ENCODE data around the gene OBSCN.

Gene OBSCN

GRCh38 chr1:228207851-228208821, at the start of gene OBSCN:
TSS of gene OBSCN (plus strand) at chr1:228208044. CDS start at chr1:228211784, 3,740 bp downstream.
- Mint-ChIP-seq H3K4me3 (no peak within 1 kb of the TSS), H3K36me3 (no peaks in the 10 kb centered on the region), H3K9me3 (ENCODE audit: low read depth) (no peaks in the 10 kb centered on the region), H3K27me3 (peaks cover 10% of the 10 kb centered on the region), H3K4me1 (ENCODE audit: low read depth) (no peaks in the 10 kb centered on the region), H3K27ac (no peak within 1 kb of the TSS)

DNA sequence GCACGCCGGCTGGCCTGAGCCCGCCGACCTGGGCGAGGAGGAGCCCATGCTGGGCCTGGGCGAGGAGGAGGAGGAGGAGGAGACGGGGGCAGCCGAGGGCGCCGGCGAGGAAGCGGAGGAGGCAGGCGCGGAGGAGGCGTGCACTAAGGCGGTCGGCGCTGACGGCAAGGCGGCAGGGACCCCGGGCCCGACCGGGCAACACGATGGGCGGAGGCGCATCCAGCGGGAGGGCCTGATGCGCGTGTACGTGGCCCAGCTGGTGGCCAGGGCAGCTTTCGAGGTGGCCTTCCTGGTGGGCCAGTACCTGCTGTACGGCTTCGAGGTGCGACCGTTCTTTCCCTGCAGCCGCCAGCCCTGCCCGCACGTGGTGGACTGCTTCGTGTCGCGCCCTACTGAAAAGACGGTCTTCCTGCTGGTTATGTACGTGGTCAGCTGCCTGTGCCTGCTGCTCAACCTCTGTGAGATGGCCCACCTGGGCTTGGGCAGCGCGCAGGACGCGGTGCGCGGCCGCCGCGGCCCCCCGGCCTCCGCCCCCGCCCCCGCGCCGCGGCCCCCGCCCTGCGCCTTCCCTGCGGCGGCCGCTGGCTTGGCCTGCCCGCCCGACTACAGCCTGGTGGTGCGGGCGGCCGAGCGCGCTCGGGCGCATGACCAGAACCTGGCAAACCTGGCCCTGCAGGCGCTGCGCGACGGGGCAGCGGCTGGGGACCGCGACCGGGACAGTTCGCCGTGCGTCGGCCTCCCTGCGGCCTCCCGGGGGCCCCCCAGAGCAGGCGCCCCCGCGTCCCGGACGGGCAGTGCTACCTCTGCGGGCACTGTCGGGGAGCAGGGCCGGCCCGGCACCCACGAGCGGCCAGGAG, 49.5 kb upstream of the OBSCN start:
- H3K27ac Mint-ChIP-seq: no peak overlapping the region
- no peaks in the 10 kb centered on the region for H3K27me3 Mint-ChIP-seq
- no peaks in the 10 kb centered on the region for H3K36me3 Mint-ChIP-seq
- H3K4me1 Mint-ChIP-seq (ENCODE audit: low read depth): peaks cover 53% of the 10 kb centered on the region
- no peaks in the 10 kb centered on the region for H3K9me3 Mint-ChIP-seq (ENCODE audit: low read depth)
- no peak overlapping the region for H3K4me3 Mint-ChIP-seq

GRCh38 chr1:228159008-228159665, 48.7 kb upstream of the OBSCN start:
- Mint-ChIP-seq H3K4me3 (no peak overlapping the region), H3K4me1 (ENCODE audit: low read depth) (peaks cover 57% of the 10 kb centered on the region), H3K27ac (no peak overlapping the region)

DNA sequence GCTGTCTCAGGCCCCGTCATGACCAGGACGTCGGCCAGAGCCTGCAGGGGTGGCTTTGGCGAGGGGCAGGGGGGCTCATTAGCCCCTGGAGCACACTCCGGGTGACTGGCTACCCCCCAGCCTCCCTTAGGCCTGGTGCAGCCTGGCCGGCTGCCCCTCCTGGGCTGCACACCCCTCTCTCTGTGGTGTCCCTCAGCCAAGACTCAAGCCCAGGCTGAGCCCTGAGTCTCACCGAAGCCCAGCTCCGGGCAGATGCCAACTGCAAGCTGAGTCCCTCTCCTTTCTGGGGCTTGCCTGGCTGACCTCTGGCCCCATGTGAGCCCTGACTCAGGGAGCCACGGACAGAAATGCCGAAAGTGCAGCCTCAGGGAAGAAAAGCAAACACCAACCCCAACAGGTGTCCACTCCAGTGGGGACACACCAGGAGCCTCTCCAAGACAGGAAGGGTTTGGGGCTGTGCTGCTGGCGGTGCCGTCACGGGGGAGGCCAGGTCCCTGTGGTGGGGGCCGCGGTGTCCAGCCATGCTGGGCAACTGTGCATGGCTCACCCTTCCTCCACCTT, 47.6 kb upstream of the OBSCN start:
- Mint-ChIP-seq H3K36me3 (no peaks in the 10 kb centered on the region), H3K27ac (no peak overlapping the region), H3K4me3 (no peak overlapping the region), H3K27me3 (no peaks in the 10 kb centered on the region), H3K4me1 (ENCODE audit: low read depth) (peaks cover 56% of the 10 kb centered on the region), H3K9me3 (ENCODE audit: low read depth) (no peaks in the 10 kb centered on the region)

More at GRCh38 chr1:228159008-228159665, 48.7 kb upstream of the OBSCN start:
- H3K9me3 Mint-ChIP-seq (ENCODE audit: low read depth): no peaks in the 10 kb centered on the region
- H3K27me3 Mint-ChIP-seq: no peaks in the 10 kb centered on the region
- H3K36me3 Mint-ChIP-seq: no peaks in the 10 kb centered on the region

- H3K27me3 Mint-ChIP-seq: no peaks in the 10 kb centered on the region
- no peak overlapping the region for H3K4me3 Mint-ChIP-seq
- H3K4me1 Mint-ChIP-seq (ENCODE audit: low read depth): peaks cover 45% of the 10 kb centered on the region
- H3K36me3 Mint-ChIP-seq: no peaks in the 10 kb centered on the region
- H3K9me3 Mint-ChIP-seq (ENCODE audit: low read depth): no peaks in the 10 kb centered on the region
- H3K27ac Mint-ChIP-seq: no peak overlapping the region
Measured at GRCh38 chr1:228161362-228161761, 46.5 kb upstream of the OBSCN start.

- no peaks in the 10 kb centered on the region for H3K27me3 Mint-ChIP-seq
- H3K27ac Mint-ChIP-seq: peak overlapping the region; percentile 75
- peaks cover 46% of the 10 kb centered on the region for H3K4me1 Mint-ChIP-seq (ENCODE audit: low read depth)
- no peaks in the 10 kb centered on the region for H3K9me3 Mint-ChIP-seq (ENCODE audit: low read depth)
- no peak overlapping the region for H3K4me3 Mint-ChIP-seq
- H3K36me3 Mint-ChIP-seq: no peaks in the 10 kb centered on the region
Measured at GRCh38 chr1:228161866-228162265, 46.0 kb upstream of the OBSCN start.

- no peaks in the 10 kb centered on the region for H3K36me3 Mint-ChIP-seq
- no peaks in the 10 kb centered on the region for H3K27me3 Mint-ChIP-seq
- peaks cover 41% of the 10 kb centered on the region for H3K4me1 Mint-ChIP-seq (ENCODE audit: low read depth)
- no peak overlapping the region for H3K4me3 Mint-ChIP-seq
- H3K9me3 Mint-ChIP-seq (ENCODE audit: low read depth): no peaks in the 10 kb centered on the region
- peak overlapping the region; percentile 75 for H3K27ac Mint-ChIP-seq
Measured at GRCh38 chr1:228162286-228163006, 45.4 kb upstream of the OBSCN start.

GRCh38 chr1:228163007-228163753, 44.7 kb upstream of the OBSCN start:
- Mint-ChIP-seq H3K27me3 (no peaks in the 10 kb centered on the region), H3K27ac (peak overlapping the region; percentile 90), H3K4me3 (no peak overlapping the region), H3K4me1 (ENCODE audit: low read depth) (peaks cover 44% of the 10 kb centered on the region), H3K36me3 (no peaks in the 10 kb centered on the region), H3K9me3 (ENCODE audit: low read depth) (no peaks in the 10 kb centered on the region)

DNA sequence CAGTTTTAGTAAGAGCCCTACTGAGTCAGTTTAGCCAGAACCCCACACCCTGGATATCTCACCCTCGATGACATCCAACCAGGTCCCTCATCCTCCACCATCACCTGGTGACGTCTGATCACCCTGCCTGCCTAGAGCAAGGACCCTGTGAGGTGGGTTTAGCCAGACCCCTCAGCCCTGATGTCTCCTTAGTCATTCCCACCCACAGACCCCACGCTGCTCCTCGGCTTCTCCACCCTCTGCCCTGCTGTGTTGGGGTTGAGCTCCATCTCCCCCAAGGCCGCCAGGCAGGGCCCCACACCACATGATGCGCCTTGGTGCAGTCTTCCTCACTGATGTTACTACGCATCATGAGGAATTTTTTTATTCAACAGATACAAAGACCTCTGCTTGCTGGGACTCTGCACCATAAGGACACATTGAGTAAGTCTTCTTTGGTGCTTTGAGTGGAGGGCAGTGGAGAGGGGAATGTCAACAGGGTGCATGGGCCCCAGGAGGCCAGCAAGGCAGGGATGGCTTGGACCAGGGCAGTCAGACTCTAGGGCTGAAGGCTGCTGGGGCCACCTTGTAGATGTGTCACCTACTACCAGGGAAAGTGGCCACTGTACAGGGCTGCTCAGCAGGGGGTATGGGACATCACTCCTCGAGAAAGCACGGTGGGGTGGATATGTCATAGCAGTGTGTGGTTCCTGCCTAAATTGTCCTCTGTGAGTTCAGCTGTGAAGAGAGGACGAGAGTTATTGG, 43.9 kb upstream of the OBSCN start:
- H3K27me3 Mint-ChIP-seq: no peaks in the 10 kb centered on the region
- H3K27ac Mint-ChIP-seq: peak overlapping the region; percentile 90
- H3K9me3 Mint-ChIP-seq (ENCODE audit: low read depth): no peaks in the 10 kb centered on the region
- peaks cover 46% of the 10 kb centered on the region for H3K4me1 Mint-ChIP-seq (ENCODE audit: low read depth)
- H3K4me3 Mint-ChIP-seq: peak overlapping the region; percentile 87
- no peaks in the 10 kb centered on the region for H3K36me3 Mint-ChIP-seq

DNA sequence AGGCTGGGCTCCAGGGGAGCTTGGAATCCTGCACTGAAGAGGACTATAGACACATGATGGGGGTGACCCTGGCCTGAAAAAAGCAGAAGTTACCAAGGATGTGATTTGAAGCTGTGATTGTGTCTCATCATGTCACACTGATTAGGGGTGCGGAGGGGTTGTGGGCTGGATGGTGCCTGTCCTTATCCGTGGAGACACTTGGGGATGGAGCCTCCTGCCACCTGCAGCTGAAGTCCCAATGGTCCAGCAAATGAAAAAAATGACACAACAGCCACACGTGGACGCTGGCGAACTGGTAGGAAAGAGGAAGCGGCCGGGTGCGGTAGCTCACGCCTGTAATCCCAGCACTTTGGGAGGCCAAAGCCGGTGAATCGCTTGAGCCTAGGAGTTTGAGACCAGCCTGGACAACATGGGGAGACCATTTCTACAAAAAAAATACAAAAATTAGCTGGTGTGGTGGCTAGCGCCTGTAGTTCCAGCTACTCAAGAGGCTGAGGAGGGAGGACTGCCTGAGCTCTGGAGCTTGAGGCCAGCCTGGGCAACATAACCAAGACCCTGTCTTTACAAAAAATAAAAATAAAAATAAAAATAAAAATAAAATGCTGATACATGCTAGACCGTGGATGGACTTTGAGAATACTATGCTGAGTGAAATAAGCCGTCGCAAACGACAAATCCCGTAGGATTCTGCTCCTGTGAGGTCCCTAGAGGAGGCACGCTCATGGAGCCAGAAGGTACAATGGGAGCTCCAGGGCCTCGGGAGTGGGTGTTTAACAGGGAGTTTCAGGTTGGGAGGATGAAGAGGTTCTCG, 43.1 kb upstream of the OBSCN start:
- H3K4me3 Mint-ChIP-seq: peak overlapping the region; percentile 87
- H3K9me3 Mint-ChIP-seq (ENCODE audit: low read depth): no peaks in the 10 kb centered on the region
- H3K27me3 Mint-ChIP-seq: no peaks in the 10 kb centered on the region
- peak overlapping the region; percentile 94 for H3K27ac Mint-ChIP-seq
- H3K36me3 Mint-ChIP-seq: no peaks in the 10 kb centered on the region
- peaks cover 47% of the 10 kb centered on the region for H3K4me1 Mint-ChIP-seq (ENCODE audit: low read depth)

- H3K4me3 Mint-ChIP-seq: peak within 1 kb of the TSS; percentile 87
Measured at GRCh38 chr1:228165372-228166169, 42.3 kb upstream of the OBSCN start, which contains the start of gene IBA57. TSS of gene IBA57 (plus strand) at chr1:228165804. CDS start at chr1:228165817, 13 bp downstream.

More at GRCh38 chr1:228165372-228166169, 42.3 kb upstream of the OBSCN start, which contains the start of gene IBA57:
- peaks cover 48% of the 10 kb centered on the region for H3K4me1 Mint-ChIP-seq (ENCODE audit: low read depth)
- no peaks in the 10 kb centered on the region for H3K9me3 Mint-ChIP-seq (ENCODE audit: low read depth)
- H3K27ac Mint-ChIP-seq: peak within 1 kb of the TSS; percentile 94
- no peaks in the 10 kb centered on the region for H3K36me3 Mint-ChIP-seq
- no peaks in the 10 kb centered on the region for H3K27me3 Mint-ChIP-seq

Data from activated naive CD8-positive, alpha-beta T cell (primary cell).